H1 (cell line): ENCODE data around the gene TOM1L2. TPM values are rescaled to one million over a fixed set of nuclear protein-coding genes. Genes with fewer than 3 reads are reported as not detected.

Experiments used
- CHD2 ChIP-seq: IDR thresholded peaks from 2 replicates; pipeline ENCODE4 v1.6.1; 2012; ENCODE audit warnings: low read length, improper control_type of control experiment
- CHD7 ChIP-seq: fragments of 300-600 bp; sonication (generic); IDR thresholded peaks from 2 replicates; pipeline ENCODE4 v1.7.1; 2012; ENCODE audit warnings: low read length, moderate library complexity, mild to moderate bottlenecking, inconsistent platforms; ENCODE audit not compliant: insufficient replicate concordance
- EP300 ChIP-seq, 2 experiments: IDR thresholded peaks; 1 replicate in 1 of 2; 2 replicates in 1 of 2; pipeline ENCODE4 v1.6.1; 2011 to 2012; ENCODE audit warnings: low read depth in 2 of 2, low read length in 2 of 2, mild to moderate bottlenecking in 2 of 2, borderline replicate concordance in 1 of 2, inconsistent platforms in 1 of 2, moderate library complexity in 1 of 2
- GABPA ChIP-seq: IDR thresholded peaks from 2 replicates; pipeline ENCODE4 v1.6.1; 2011; ENCODE audit warnings: mild to moderate bottlenecking, low read length, moderate library complexity, borderline replicate concordance; ENCODE audit not compliant: insufficient read depth
- GTF2F1 ChIP-seq: IDR thresholded peaks from 2 replicates; pipeline ENCODE4 v1.6.1; 2012; ENCODE audit warnings: low read depth, low read length, improper control_type of control experiment, borderline replicate concordance
- RBBP5 ChIP-seq: IDR thresholded peaks from 2 replicates; pipeline ENCODE4 v1.7.1; 2012; ENCODE audit warnings: low read depth, mild to moderate bottlenecking, inconsistent platforms, low read length, moderate library complexity, borderline replicate concordance
- TAF1 ChIP-seq: IDR thresholded peaks from 2 replicates; pipeline ENCODE4 v1.6.1; 2011; ENCODE audit warnings: mild to moderate bottlenecking, low read depth, low read length
- polyA plus RNA-seq, 7 experiments: library from polyadenylated mRNA; depleted of rRNA in 3 of 7; stranded (reverse) in 5 of 7; unstranded in 2 of 7; fragments of >200 nt in 5 of 7; fragments of 200-250 nt in 2 of 7; gene quantifications; 1 replicate in 5 of 7; 2 replicates in 1 of 7; 4 replicates in 1 of 7; pipeline versions ENCODE4 v1.2.1 to v1.2.3, GENCODE V29; 2011 to 2013; ENCODE audit warnings: missing spikeins in 2 of 7, mixed read lengths in 2 of 7
- total RNA-seq: library from RNA; stranded (reverse); fragmentation: NEBNext Ultra II Directional; extraction: Animal tissue kit (Norgen Biotek cat#: 25700); gene quantifications from 2 replicates; pipeline ENCODE4 v1.2.1, GENCODE V29; 2021

TOM1L2 gene
- total and polyA plus RNA-seq, 2 of the 8 experiments (the other 6 are each of a cell fraction or from before 2014, with no cell fraction given) = 2.0 to 3.4 TPM

- no peak for TF ChIP-seq GTF2F1
- TF ChIP-seq EP300 (IDR thresholded peaks at IDR 0.05; ENCODE audit: borderline replicate concordance in 1 of 2, low read depth in 2 of 2, low read length in 2 of 2) = no peak
- TF ChIP-seq RBBP5 = no peak
- no peak for TF ChIP-seq CHD2
- no peak for TF ChIP-seq TAF1
- TF ChIP-seq CHD7 = no peak
- TF ChIP-seq GABPA = no peak
Measured at GRCh38 chr17:17842111-17842876, 129.9 kb downstream of the TOM1L2 start (continued).
